Calu3 (cell line): ENCODE results near the gene ITGA7. TPM values are rescaled to one million over a fixed set of nuclear protein-coding genes. Genes with fewer than 3 reads are reported as not detected.

Experiments
- BruUV-seq: library from RNA; stranded (reverse); fragments of 400-500 nt; replicated peaks from 2 replicates; lab custom pipeline; 2021; lab: Mats Ljungman, UMichigan
- CTCF ChIA-PET: fragments of 300-600 bp; sonication (Branson Sonifier 250); formaldehyde crosslinking; loops from one replicate; lab custom pipeline; 2022; ENCODE audit warnings: antibody characterized with exemption; lab: Charles Lee
- DNase-seq: peaks from one replicate; pipeline ENCODE4 v3.0.0; 2022
- H3K27ac Mint-ChIP-seq: one replicate; pipeline ENCODE4 v1.8.0; 2022; ENCODE audit warnings: mixed read lengths; ENCODE audit not compliant: unreplicated experiment
- H3K27me3 Mint-ChIP-seq: one replicate; pipeline ENCODE4 v1.8.0; 2022; ENCODE audit warnings: mixed read lengths; ENCODE audit not compliant: unreplicated experiment
- H3K36me3 Mint-ChIP-seq: one replicate; pipeline ENCODE4 v1.8.0; 2022; ENCODE audit warnings: mild to moderate bottlenecking, moderate library complexity, mixed read lengths; ENCODE audit not compliant: insufficient read depth, unreplicated experiment
- H3K4me1 Mint-ChIP-seq: one replicate; pipeline ENCODE4 v1.8.0; 2022; ENCODE audit warnings: mild to moderate bottlenecking, low read depth, mixed read lengths; ENCODE audit not compliant: unreplicated experiment
- H3K4me3 Mint-ChIP-seq: one replicate; pipeline ENCODE4 v1.8.0; 2022; ENCODE audit warnings: mild to moderate bottlenecking, low read depth, moderate library complexity, mixed read lengths; ENCODE audit not compliant: unreplicated experiment
- H3K9me3 Mint-ChIP-seq: one replicate; pipeline ENCODE4 v1.8.0; 2022; ENCODE audit warnings: low read depth, mixed read lengths; ENCODE audit not compliant: unreplicated experiment
- intact Hi-C: fragments of 100-400 bp; cut with micrococcal nuclease; formaldehyde crosslinking; loops from one replicate; pipeline ENCODE4 v1.10.0; 2022; ENCODE audit not compliant: unreplicated experiment
- total RNA-seq: library from RNA; stranded (reverse); gene quantifications from 2 replicates; pipeline ENCODE4 v1.2.3, GENCODE V29; 2022
- TF ChIP-seq, protein P1 (sequence below): fragments of 200-600 bp; IDR thresholded peaks from one replicate; pipeline ENCODE4 v1.8.0; 2022; ENCODE audit warnings: antibody characterized with exemption; ENCODE audit not compliant: unreplicated experiment

ITGA7 gene
- total RNA-seq, 1 experiment from 2014 or later: 5.9 TPM

DNA sequence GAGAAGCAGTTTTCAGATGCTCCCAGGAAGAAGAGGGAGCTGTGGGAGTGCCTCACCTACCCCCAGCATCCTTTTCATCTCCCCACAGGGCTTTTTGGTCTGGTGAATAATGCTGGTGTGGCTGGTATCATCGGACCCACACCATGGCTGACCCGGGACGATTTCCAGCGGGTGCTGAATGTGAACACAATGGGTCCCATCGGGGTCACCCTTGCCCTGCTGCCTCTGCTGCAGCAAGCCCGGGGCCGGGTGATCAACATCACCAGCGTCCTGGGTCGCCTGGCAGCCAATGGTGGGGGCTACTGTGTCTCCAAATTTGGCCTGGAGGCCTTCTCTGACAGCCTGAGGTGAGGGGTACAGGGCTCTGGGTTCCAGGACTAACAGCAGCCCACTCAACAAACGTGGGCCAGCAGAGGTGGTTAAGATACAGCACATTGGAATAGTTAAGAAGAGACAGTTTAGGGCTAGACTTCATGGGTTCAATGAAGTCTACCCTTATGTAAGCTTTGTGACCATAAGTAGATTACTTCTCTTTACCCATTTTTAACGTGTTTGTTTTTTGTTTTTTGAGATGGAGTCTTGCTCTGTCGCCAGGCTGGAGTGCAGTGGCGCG, 14.0 kb upstream of the ITGA7 start:
- DNase-seq: no peak
- CTCF ChIA-PET: interaction anchor here (1.0 to 3.0 kb wide), 11 partner anchors 8 to 533 kb away, joined by 3 to 76 read pairs (median 8); partner anchors contain the start of genes CD63, ITGA7 and RNF41
- TF ChIP-seq, protein P1, sequence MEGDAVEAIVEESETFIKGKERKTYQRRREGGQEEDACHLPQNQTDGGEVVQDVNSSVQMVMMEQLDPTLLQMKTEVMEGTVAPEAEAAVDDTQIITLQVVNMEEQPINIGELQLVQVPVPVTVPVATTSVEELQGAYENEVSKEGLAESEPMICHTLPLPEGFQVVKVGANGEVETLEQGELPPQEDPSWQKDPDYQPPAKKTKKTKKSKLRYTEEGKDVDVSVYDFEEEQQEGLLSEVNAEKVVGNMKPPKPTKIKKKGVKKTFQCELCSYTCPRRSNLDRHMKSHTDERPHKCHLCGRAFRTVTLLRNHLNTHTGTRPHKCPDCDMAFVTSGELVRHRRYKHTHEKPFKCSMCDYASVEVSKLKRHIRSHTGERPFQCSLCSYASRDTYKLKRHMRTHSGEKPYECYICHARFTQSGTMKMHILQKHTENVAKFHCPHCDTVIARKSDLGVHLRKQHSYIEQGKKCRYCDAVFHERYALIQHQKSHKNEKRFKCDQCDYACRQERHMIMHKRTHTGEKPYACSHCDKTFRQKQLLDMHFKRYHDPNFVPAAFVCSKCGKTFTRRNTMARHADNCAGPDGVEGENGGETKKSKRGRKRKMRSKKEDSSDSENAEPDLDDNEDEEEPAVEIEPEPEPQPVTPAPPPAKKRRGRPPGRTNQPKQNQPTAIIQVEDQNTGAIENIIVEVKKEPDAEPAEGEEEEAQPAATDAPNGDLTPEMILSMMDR: no peak
- Mint-ChIP-seq H3K4me3 (no peak overlapping the region), H3K27ac (no peak overlapping the region), H3K4me1 (peaks cover 71% of the 10 kb centered on the region), H3K9me3 (no peaks in the 10 kb centered on the region), H3K36me3 (peaks cover 67% of the 10 kb centered on the region), H3K27me3 (no peaks in the 10 kb centered on the region)
- intact Hi-C loops: loop anchor here (1.0 to 2.0 kb wide), 2 partner anchors 62 to 533 kb away; no protein-coding TSS in a partner anchor
- no TSS peak for BruUV-seq

- H3K27me3 Mint-ChIP-seq: no peaks in the 10 kb centered on the region
- DNase-seq: peak; percentile 88
- CTCF ChIA-PET: interaction anchor here (0.5 to 3.0 kb wide), 16 partner anchors 9 to 532 kb away, joined by 3 to 76 read pairs (median 4); partner anchors contain the start of genes CD63, ITGA7, RAB5B and RNF41
- H3K4me1 Mint-ChIP-seq: peaks cover 73% of the 10 kb centered on the region
- intact Hi-C loops: loop anchor here (1.0 to 2.0 kb wide), 3 partner anchors 40 to 532 kb away; a partner anchor contains a TSS
- H3K27ac Mint-ChIP-seq: no peak overlapping the region
- BruUV-seq: no TSS peak
- peaks cover 67% of the 10 kb centered on the region for H3K36me3 Mint-ChIP-seq
- TF ChIP-seq, protein P1: peak; percentile 77
- peak overlapping the region; percentile 28 for H3K4me3 Mint-ChIP-seq
- no peaks in the 10 kb centered on the region for H3K9me3 Mint-ChIP-seq
Measured at GRCh38 chr12:55720894-55721444, 13.3 kb upstream of the ITGA7 start.

DNA sequence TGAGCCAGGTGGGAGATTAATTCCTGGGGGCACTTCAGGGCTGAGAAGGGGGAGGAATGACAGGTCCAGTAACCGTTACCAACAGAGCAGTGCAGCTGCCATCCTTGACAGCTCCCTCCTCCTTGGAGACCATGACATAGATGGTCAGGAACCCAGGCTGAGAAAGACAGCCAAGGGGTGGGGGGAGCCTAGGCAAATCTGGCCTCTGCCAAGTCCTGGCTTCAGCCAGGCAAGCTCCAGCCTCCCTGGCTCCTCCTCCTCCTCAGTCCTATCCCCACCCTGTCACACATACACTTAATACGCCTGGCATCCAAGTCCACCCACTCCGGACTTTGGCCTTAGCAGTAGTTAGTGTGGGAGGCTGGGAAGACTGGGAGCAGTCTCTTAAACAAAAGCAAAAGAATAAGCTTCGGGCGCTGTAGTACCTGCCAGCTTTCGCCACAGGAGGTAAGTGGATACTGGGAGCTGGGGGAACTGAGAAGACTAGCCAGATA, 12.4 kb upstream of the ITGA7 start, which contains the start of gene RDH5:
Gene RDH5 (plus strand): TSS at position 323 of the 494 bp plus-strand sequence. CDS start 792 bp downstream, outside the sequence.
- intact Hi-C loops: loop anchor here (1.0 to 2.0 kb wide), 2 partner anchors 39 to 531 kb away; a partner anchor contains a TSS
- no TSS peak for BruUV-seq
- CTCF ChIA-PET: interaction anchor here (0.6 to 3.0 kb wide), 11 partner anchors 10 to 254 kb away, joined by 3 to 76 read pairs (median 8); partner anchors contain the start of genes CD63, ITGA7 and RAB5B
- peaks cover 67% of the 10 kb centered on the region for H3K36me3 Mint-ChIP-seq
- H3K27me3 Mint-ChIP-seq: no peaks in the 10 kb centered on the region
- H3K9me3 Mint-ChIP-seq: no peaks in the 10 kb centered on the region
- TF ChIP-seq, protein P1: no peak
- no peak within 1 kb of the TSS for H3K27ac Mint-ChIP-seq
- peaks cover 73% of the 10 kb centered on the region for H3K4me1 Mint-ChIP-seq
- DNase-seq: peak; percentile 64
- H3K4me3 Mint-ChIP-seq: peak within 1 kb of the TSS; percentile 28

DNA sequence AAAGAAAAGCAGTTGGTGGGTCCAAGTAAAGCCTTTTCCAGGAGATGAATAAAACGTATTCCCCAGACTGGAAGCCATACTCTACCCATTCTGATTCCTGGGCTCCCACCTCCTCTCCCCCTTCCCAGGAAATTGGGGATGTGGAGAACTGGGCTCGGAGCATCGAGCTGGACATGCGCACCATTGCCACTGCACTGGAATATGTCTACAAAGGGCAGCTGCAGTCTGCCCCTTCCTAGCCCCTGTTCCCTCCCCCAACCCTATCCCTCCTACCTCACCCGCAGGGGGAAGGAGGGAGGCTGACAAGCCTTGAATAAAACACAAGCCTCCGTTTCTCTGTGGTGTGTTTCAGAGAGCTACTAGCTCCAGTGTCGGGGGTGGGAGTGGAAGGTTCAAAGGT, 11.7 kb upstream of the ITGA7 start:
- BruUV-seq: no TSS peak
- no peak overlapping the region for H3K4me3 Mint-ChIP-seq
- peaks cover 66% of the 10 kb centered on the region for H3K4me1 Mint-ChIP-seq
- CTCF ChIA-PET: interaction anchor here (2.2 to 3.0 kb wide), 5 partner anchors 10 to 73 kb away, joined by 8 to 76 read pairs (median 14); partner anchors contain the start of genes CD63 and ITGA7
- TF ChIP-seq, protein P1: no peak
- H3K27me3 Mint-ChIP-seq: no peaks in the 10 kb centered on the region
- no peak for DNase-seq
- no peak overlapping the region for H3K27ac Mint-ChIP-seq
- no peaks in the 10 kb centered on the region for H3K9me3 Mint-ChIP-seq
- H3K36me3 Mint-ChIP-seq: peaks cover 61% of the 10 kb centered on the region
- intact Hi-C loops: no loop called here
